Cerebellar cortex (tissue), 1 donor: ENCODE data around the gene TMEM143.
"Not testable (repeated sequence)": the region's sequence is repeated elsewhere in the genome, so short reads cannot be mapped to it uniquely, and the experiment has no call there.

Experiments
- DNase-seq: peaks from one replicate; pipeline ENCODE4 v3.0.0-alpha.2; 2015; ENCODE audit warnings: low spot score

TMEM143 gene

DNA sequence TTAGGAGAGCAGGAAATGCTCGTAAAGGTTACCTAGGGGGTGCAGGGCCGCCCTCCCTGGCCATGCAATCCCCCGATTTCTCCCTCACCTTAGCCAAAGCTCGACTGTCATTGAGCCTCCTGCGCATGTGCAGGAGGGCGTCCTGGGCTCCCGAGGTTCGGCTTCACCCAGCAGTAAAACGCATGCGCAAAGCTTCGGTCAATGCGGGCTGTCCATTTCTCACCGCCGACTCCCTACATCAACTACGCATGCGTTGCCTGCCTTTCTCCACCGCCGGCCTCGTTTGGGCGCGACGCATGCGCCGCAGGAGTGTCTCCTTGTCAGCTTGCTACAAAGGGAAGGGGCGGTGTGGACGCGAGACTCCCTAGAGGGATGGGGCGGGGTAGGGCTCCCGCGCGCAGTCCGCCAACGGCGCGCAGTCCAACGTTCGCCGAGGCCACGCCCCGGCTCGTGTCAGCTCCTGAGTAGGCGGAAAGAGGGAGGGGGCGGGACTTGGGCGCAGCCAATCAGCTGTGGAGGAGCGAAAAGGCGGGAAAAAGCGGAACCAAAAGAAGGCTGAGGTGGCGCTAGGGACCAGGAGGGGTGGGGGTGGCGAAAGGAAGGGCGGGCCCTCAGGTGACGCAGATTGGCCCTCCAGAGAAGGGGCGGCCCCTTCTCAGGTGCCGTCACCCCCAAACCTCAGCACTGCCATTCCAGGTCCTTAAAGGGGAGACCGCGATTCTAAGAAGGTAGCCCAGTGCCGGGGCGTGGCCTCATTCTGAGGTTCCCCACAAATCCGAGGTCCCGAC lies at the start of gene TMEM143, which contains the start of gene SYNGR4:
Gene TMEM143, minus strand, starts transcription at position 131 of the 788 bp plus-strand sequence. Its CDS starts 20 bp downstream, at position 111.
Gene SYNGR4, plus strand, starts transcription at position 558 of the 788 bp plus-strand sequence. CDS start 1,476 bp downstream, outside the sequence.
- DNase-seq: peak; percentile 100

DNA sequence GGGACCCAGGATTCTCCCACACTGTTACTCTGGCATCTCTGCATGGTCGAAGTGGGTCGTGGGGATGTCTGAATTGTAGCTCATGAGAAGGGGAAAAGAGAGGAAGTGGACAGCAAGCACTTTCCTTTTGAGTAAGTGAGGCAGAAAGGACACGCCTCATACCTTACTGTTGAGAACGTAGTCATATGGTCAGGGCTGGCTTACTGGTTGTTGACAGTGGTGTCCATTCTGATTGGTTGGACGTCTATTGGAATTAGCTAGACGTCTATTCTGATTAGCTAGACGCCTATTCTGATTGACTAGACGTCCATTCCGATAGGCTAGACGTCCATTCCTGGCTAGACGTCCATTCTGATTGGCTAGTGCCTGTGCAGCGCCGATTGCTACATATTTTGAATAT lies 42.1 kb upstream of the TMEM143 start:
- DNase-seq: no peak

DNA sequence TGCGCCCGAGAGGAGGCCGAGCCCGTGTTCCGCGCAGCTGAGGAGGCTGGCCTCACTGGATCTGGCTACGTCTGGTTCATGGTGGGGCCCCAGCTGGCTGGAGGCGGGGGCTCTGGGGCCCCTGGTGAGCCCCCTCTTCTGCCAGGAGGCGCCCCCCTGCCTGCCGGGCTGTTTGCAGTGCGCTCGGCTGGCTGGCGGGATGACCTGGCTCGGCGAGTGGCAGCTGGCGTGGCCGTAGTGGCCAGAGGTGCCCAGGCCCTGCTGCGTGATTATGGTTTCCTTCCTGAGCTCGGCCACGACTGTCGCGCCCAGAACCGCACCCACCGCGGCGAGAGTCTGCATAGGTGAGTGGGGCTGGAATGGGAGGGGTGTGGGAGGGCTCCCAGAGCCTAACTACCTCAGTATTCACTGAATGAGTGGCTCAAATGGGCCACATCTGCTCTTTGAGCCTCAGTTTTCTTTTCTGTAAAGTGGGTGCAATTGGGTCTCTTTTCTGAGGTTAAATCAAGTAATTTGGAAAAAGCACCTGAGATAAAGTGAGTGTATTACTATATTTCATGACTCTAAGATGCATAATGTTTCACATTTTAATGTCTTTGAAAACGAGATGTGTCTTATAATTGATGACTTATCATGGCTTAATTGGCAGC lies 41.4 kb upstream of the TMEM143 start:
- no peak for DNase-seq

DNA sequence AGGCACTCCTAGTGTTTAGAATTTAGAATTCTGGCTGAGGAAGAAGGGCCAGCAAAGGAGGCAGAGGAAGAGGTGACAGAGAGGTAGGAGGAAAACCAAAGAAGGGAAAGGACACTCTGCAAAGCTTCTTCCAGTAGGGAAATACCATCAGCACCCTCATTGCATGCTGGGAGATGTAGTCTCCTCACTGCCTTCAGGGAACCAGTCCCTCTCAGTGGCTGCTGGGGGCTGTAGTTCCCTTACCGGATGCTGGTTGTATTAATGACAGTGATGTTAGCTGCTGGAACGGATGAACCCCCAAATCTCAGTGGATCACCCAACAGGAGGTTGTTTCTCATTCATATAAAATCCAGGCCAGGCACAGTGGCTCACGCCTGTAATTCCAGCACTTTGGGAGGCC lies 39.9 kb upstream of the TMEM143 start:
- DNase-seq: peak; percentile 77

DNA sequence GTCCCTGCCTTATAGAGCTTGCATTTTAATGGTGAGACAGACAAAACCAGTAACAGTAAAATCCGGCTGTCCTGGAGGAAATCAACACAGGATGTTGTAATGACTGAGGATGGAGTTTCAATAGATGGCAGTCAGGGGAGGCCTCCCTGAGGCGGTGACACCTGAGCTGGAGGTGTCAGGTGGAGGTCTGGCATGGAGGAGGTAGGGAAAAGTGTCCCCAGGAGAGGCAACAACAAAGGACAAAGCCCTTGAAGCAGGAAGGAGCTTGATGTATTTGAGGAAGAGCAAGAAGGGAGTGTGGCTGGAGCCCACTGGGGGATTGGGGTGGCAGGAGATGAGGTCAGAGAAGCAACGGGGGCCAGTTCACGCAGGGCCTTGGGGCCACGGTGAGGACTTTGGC lies 37.5 kb upstream of the TMEM143 start:
- no peak for DNase-seq

DNA sequence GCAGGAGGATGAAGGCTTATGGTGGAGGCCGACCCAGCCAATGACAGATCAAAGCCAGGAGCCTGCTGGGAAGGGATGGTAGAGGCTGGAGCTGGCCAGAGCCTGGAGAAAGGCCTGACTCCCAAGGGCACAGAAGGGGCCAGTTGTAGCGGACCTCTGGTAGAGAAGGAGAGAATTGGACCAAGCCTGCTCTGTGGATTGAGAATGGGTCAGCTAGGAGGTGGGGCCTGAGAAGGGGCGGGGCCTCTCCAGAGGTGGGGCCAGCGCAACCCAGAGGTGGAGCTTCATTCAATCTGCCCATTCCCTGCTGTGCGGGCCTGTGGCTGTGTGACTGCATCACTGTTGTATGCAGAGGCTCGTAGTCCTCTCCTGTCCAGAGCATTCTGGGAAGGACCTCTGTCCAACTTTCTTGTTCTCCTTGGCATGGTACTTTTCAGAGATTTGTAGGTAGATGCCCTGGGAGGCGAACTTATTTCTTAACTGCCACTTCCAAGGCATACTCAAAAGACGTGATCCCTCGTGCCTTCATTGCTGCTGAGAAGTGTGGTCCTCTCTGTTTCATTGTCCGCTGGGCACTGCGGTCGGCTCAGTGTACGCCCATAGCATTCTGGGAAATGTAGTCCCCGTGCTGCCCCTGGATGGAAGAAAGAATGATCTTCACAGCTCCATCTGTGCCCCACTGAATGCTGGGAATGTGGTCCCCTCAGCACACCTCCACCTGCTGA lies 36.4 kb upstream of the TMEM143 start:
- peak; percentile 50 for DNase-seq

DNA sequence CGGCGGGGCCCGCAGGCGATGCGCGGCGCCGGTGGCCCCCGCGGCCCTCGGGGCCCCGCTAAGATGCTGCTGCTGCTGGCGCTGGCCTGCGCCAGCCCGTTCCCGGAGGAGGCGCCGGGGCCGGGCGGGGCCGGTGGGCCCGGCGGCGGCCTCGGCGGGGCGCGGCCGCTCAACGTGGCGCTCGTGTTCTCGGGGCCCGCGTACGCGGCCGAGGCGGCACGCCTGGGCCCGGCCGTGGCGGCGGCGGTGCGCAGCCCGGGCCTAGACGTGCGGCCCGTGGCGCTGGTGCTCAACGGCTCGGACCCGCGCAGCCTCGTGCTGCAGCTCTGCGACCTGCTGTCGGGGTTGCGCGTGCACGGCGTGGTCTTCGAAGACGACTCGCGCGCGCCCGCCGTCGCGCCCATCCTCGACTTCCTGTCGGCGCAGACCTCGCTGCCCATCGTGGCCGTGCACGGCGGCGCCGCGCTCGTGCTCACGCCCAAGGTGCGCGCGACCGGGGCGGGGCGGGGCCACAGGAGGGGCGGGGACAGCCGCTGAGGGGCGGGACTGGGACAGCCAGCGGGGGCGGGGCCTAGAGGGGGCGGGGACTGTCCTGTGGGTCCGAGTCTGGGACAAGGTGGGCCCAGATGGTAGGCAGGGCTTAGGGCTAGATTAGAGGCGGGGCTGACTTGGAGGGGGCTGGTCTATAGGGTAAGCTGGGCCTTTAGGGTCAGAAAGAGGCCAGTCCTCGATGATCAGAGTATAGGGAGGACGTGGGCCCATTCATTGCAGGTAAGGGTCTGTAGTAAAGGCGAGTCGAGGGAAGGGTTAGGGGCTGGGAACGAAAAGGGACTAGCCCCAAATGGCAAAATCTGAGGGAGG lies 34.9 kb upstream of the TMEM143 start:
- DNase-seq: peak; percentile 61

DNA sequence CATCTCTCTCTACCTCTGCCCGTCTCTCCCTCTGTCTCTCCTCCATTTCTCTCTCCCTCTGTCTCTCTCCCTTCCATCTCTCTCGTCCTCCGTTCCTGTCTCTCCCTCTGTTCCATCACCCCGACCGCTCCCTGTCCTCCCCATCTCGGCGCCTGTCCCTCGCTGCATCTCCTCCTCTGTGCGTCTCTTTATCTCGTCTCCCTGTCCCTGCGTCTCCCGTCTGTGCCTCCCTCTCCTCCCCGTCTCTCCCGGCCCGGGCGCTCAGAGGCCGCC lies 34.3 kb upstream of the TMEM143 start:
- no peak for DNase-seq

DNA sequence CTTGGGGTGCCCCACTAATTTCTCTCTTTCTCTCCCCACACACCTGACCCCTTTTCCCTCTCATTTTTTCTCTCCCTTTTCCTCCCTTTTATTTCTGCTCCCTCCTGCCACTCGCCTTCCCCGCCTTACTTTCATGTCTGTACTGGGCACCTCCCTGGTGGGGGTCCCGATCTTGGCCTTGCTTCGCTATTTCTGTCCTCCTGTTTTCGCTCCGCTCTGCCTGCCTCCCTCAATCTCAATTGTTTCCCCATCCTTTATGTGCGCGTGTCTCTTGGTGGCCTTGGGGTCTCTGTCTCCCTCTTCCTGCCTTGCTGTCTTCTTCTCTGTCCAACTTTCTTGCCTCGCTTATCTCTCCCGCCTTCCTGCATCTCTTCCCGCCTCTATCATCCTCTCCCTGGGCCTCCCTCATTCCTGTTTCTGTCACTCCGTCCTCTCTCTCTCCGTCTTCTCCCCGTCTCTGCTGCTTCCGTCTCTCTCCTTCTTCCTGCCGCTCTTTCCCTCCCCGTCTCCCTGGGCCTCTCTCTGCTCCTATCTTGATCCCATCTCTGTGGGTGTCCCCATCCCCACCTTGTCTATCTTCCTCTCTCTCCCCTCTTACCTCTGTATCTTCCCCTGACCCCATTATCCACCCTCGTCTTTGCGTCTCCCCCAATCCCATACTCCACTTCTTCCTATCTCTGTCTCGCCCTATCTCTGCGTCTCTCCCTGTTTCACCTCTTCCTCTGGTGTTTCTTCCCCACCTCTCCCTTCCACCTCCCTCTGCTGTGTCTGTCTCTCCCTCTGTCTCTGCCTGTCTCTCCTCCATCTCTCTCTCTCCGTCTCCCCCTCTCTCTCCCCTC lies 33.7 kb upstream of the TMEM143 start:
- no peak for DNase-seq

DNA sequence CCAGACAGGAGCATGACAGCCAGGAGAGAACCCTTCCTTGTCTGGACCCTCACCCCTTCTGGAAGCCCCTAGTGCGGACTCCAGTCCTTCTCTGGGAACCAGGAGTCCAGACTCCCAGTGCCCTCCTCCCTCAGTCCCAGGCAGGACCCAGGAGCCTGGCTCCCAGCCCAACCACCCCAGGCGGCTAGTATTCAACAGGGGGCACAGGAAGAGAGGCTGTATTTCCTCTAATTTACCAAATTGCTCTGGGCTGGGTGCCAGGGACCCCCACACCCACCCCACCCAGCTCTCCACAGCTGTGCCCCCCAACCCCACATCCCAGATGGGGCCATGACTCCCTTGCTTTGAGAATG lies 33.1 kb upstream of the TMEM143 start:
- DNase-seq: no peak

DNA sequence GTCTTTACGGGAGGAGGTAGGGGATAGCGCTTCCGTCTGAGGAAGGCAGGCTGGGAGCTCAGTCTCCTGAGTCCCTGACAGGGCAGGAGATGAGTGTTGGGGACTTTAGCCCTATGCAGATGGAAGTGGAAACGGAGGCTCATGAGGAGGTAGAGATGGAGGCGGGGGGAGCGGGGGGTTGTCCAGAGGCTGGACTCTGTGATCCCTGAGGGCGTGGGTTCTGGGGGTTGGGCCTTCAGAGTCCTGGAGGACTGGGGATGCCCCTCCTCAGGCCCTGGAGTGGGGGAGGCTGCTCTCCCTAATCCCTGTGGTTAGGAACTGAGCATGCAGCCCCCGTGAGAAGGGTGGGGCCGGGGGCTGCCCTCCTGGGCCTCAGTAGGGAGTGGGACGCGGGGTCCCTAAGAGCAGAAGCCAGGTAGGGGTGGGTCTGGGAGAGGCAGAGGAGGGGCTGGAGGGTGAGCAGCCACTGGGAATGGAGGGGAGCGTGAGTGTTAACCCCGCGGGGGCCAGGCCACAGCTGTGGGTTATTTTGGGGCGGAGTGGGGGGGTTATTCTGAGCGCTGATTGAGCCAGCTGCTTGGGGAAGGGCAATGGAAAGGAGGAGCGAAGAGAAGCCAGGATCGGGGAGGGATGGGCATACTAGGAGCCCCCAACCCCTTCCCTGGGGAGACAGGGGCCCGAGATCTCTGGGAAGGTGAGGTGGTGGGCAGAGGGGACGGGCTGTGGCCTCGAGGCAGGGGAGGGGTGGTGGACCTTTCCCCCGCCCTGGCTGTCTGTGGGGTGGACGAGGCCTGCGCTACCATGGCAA lies 32.5 kb upstream of the TMEM143 start:
- peak; percentile 42 for DNase-seq

DNA sequence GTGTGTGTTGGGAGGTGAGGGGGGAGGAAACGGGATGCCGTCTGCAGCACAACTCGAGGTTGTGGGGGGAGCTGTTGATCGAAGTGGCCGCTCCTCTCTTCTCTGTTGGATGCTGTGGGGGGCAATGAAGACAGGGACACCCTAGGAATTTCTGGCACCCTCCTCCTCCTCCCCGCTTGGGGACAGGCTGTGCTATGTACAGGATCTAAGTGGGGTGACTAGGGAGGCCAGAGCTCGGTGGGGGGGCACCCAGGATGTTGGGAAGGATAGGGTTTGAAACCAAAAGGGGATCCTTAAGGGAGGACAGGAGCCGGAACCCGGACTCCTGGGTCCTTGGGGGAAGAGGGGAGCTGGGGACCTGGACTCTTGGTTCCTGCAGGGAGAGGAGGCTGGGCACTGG lies 31.8 kb upstream of the TMEM143 start:
- DNase-seq: no peak

DNA sequence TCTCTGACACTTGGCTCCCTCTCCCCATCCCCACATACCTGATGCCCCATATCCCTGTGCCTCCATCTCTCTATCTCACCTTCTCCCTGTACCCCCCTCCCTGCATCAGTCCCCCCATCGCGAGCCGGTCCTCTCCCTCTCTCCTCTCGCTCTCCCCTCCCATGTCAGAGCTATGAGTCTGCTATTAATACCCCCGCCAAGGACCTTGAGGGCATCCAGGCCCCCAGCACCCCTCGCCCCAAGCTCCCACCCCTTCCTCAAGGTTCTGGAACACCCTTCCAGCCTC lies 31.4 kb upstream of the TMEM143 start:
- no peak for DNase-seq

DNA sequence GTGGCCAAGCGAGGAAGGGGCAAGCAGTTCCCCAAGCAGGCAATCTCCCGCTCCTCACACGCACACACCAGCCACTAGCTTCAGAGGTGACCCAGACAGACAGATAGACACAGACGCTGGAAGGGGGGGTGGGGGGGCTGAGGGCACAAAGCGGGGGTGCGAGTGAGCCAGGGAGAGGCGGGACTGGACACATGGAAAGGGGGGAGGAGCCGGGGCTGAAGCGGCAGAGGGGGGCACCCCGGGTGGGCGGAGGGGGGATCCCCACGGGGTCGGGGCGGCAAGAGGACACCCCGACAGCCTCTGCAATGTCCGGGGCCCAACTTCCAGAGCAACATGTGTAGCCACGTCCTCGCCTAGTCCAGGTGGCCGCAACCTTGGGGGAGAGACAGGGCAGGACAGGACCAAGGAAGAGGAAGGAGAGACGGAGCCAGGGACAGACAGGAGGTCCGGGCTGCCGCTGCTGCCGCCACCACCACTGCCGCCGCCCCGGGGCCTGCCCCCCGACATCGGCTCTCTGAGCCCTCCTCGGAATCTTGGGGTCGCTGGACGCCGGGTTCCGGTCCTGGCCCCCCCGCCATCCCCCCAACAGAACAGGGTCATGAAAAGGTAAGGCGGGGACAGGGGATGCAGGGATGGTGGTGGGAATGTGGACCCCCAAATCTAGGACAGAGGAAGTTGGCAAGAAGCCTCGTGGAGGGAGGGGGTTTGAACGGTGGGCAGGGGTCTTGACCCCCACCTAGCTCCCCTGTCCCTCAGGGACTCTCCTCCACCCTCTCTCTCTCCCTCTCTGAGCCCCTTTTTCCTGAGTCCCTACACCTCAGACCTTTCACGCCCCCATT lies 30.8 kb upstream of the TMEM143 start:
- no peak for DNase-seq

DNA sequence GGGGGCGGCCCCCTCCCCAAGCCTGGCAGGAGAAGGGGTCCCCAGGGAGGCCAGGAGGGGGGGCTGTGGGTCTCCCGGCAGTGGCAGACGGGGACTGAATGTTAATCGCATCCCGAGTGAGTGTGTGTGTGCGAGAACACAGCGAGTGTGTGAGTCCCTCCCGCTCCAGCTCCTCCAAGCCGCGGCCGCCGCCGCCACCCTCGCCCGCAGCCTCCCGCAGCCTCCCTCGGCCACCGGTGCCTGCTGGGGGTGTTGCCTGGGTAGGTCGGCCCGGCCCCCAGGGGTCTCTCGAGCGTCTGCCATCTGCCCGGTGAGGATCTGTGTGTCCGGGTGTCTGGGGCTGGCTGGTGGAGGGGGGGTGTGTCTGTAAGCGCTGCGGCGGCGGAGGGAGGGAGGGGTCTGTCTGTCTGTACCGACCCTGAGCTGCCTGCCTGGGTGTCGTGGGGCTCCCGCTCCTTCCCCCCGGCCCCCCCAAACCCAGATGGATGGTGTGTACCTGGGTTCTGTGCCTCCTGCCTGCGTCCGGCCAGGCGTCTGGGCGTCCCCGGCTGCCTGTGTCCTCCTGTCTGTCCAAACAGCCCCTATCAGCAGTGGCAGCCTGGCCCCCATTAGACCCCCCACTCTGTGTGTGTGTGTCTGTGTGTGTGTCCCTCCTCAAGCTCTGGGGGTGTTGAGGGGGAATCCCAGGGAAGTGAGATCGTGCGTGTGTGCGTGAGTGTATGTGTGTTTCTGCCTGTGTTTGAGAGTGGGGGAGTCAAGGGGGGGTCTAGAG lies 30.0 kb upstream of the TMEM143 start, which contains the start of gene GRIN2D:
Gene GRIN2D, plus strand, starts transcription at position 110 of the 772 bp plus-strand sequence. CDS start 4,725 bp downstream, outside the sequence.
- DNase-seq: peak; percentile 61

DNA sequence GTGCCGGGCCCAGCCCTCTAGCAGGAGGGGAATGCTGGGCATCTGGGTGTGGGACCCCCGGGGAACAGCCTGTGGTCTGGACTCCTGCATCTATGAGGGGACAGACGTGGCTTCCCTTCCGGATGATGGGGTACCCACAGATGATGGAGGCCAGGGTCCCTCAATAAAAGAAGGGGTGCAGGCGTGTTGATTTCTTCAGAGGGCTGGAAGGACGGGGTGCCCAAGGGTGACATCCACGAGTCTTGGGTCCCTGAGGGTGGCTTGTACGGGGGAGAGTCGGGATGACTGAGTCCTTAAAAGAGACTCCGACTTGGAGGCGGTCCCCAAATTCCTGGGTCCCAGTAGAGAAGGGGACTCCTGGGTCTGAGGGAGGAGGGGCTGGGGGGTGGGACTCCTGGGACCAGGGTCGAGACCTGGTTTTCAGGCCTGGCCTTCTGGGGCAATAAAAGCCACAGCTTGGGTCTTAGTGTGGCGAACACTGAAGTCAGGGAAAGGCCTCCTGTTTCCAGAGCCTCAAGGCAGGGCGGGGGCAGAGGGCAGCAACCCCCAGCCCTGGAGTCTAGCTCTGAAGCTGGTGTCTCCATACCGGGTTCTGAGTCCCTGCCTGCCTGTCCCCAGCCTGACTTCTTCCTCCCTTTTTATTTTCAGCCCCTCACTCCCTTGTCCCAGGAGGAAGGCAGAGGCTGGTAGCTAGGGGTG lies 29.3 kb upstream of the TMEM143 start:
- peak; percentile 62 for DNase-seq

DNA sequence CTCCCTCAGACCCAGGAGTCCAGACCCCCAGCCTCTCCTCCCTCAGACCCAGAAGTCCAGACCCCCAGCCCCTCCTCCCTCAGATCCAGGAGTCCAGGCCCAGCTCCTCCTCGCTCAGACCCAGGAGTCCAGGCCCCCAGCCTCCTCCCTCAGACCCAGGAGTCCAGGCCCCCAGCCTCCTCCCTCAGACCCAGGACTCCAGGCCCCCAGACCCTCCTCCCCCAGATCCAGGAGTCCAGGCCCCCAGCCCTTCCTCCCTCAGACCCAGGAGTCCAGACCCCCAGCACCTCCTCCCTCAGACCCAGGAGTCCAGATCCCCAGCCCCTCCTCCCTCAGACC lies 28.2 kb upstream of the TMEM143 start:
- not testable (repeated sequence) for DNase-seq
